GM21723 (cell line): ENCODE measurements around the gene UGT1A9.
"Not testable (repeated sequence)": the region's sequence is repeated elsewhere in the genome, so short reads cannot be mapped to it uniquely, and the experiment has no call there.

Source experiments
- ATAC-seq: cut with Tn5 transposase; IDR thresholded peaks from one replicate; pipeline ENCODE4 v1.9.1; 2021; ENCODE audit warnings: mild to moderate bottlenecking, moderate library complexity; ENCODE audit not compliant: unreplicated experiment

The UGT1A9 gene

DNA sequence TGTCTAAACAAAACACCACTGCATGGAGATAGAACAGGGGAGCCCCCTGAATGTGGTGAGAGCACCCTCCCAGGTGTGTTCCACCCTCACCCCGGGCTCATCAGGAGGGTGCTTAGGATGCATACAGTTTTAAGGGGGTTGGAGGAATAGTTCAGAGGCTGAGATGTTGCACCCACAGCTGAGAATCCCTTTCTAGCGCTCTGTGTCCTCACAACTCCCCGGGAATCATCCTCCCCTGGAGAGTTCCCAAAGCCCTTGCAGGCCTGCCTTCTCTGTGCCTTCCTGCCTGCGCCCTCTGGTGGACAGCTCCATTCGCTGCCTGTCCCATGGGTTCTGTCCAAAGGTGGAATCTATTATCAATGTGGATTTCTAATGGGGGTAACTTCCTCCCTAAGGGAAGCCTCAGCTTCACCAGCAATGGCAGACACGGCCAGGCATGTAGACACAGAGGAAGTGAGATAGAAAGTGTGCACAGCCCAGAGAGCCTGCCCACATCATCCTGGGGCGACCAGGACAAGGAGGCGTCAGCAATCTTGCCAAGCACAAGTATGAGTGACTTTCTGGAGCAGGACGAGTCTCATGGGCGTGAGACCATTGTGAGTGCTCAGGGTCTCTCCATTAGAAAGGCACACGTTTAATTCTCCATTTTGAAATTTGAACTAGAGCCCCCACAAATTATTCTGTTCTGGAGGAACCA is 39.8 kb downstream of the UGT1A9 start:
- ATAC-seq = peak; percentile 60

- no peak for ATAC-seq
Measured at GRCh38 chr2:233712611-233713261, 41.0 kb downstream of the UGT1A9 start, which contains the start of gene UGT1A5. UGT1A5 (plus strand) TSS chr2:233712907; CDS start chr2:233712992, 85 bp downstream.

DNA sequence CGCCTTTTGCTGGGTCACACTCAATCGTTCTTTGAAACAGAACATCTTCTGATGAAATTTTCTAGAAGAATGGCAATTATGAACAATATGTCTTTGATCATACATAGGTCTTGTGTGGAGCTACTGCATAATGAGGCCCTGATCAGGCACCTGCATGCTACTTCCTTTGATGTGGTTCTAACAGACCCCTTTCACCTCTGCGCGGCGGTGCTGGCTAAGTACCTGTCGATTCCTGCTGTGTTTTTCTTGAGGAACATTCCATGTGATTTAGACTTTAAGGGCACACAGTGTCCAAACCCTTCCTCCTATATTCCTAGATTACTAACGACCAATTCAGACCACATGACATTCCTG is 41.5 kb downstream of the UGT1A9 start:
- ATAC-seq = no peak

GRCh38 chr2:233714121-233714520 is 42.4 kb downstream of the UGT1A9 start:
- ATAC-seq = no peak

- no peak for ATAC-seq
Measured at GRCh38 chr2:233718552-233718951, 46.9 kb downstream of the UGT1A9 start, which contains the start of gene UGT1A4. UGT1A4 (plus strand) TSS chr2:233718736; CDS start chr2:233718821, 85 bp downstream.

GRCh38 chr2:233728723-233729301 is 57.1 kb downstream of the UGT1A9 start, which contains the start of gene UGT1A3:
UGT1A3 (plus strand) TSS chr2:233729042; CDS start chr2:233729127, 85 bp downstream.
- ATAC-seq = no peak

DNA sequence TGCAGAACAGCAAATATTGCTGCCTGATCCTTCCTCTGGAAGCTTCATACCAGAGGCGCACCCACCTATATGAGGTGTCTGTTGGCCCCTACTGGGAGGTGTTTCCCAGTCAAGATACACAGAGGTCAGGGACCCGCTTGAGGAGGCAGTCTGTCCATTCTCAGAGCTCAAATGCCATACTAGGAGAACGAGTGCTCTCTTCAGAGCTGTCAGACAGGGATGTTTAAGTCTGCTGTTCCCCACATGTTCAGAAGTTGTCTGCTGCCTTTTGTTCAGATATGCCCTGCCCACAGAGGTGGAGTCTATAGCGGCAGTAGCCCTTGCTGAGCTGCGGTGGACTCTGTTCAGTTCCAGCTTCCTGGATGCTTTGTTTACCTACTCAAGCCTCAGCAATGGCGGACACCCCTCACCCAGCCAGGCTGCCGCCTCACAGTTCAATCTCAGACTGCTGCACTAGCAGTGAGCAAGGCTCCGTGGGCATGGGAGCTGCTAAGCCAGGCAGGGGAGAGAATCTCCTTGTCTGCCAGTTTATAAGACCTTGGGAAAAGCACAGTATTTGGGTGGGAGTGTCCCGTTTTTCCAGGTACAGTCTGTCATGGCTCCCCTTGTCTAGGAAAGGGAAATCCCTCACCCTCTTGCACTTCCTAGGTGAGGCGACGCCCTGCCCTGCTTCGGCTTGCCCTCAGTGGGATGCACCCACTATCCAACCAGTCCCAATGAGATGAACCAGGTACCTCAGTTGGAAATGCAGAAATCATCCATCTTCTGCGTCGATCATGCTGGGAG is 65.4 kb downstream of the UGT1A9 start:
- ATAC-seq = not testable (repeated sequence)

DNA sequence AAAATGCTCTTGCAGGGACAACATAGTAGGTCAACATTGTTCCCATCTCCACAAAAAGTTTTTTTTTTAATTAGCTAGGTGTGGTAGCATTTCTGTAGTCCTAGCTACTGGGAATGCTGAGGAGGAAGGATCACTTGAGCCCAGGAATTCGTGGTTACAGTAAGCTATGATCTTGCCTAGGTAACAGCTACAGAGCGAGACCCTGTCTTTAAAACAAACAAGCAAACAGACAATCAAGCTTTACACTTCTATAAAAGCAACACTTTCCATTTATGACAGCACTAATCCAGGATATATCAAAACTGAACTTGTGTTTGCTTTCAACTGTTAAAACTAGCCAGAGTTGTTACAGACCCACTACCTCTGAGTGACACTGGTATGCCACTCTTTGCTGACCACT is 69.2 kb downstream of the UGT1A9 start:
- ATAC-seq = no peak

DNA sequence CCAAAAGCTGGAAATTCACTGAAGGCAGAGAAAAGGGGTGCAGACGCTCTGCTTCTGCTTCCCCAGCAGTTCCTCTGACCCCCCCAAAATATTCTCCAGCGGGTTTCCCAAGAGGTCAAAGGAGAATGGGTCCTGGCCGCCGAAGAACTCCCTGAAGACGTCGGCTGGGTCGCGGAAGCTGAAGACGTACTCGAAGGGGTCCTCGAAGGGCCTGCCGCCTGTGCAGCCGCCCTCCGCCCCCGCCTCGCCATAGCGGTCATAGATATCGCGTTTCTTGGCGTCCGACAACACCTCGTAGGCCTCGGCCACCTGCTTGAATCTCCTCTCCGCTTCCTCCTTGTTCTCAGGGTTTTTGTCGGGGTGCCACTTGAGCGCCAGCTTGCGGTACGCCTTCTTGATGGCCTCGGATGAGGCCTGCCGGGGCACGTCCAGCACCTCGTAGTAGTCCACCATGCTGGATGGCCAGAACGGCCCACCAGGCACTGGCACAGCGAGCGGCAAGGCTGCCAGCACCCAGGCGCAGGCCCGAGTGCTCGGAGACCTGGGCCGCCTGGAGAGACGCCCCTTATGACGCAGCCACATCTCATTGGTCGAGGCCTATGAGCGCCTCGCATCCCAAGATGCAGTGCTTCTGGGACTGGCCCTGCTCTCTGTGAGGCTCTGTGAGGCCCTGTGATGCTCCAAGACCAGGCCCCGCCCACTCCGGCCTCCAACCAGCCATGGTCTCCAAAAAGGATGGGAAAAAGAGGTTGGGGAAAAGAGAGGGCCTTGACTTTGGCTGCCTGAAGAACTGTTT is 72.0 kb downstream of the UGT1A9 start:
- no peak for ATAC-seq

DNA sequence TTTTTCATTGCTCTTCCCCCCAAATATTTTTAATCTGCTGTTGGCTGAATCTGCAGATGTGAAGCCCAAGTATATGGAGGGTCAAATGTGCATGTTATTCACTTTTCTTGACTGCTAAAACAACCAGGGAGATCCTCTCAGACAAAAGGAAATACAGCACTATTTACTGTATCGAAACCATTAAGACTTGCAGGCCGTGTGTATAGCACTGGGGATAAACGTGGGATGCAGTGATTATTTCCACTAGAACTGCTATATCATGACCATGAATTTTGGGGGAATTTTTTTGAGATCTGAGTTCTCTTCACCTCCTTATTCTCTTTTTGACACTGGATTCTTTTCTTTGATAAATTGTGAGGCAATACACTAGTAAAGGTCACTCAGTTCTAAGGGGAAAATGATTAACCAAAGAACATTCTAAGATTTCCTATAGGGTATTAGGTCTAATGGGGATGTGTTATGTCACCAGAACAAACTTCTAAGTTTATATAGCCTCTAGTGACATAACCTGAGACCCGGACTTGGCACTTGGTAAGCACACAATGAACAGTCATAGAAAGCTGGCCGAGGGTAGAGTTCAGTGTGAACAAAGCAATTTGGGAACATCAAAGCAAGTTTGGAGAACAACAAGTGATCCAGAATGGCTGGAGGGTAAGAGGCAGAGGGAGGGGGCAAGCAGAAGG is 73.5 kb downstream of the UGT1A9 start:
- ATAC-seq = no peak

DNA sequence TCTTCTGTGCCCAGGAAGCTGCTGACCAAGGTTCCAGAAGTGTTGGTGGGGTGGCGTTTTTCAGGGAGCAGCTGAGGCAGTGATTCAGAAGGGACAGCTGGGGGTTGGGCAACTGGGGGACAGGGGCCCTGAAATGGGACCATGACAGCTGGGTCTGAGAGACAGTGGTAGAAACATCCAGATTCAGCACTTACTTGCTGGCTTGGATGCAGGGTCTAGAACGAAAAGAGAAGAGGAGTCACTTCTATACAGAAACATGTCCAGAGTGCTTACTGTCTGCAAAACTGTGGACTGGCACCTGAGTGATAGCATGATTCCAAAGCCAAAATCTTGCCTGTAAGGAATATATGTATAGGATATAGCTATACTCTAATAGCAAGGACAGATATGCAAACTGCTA is 74.1 kb downstream of the UGT1A9 start:
- ATAC-seq = not testable (repeated sequence)

DNA sequence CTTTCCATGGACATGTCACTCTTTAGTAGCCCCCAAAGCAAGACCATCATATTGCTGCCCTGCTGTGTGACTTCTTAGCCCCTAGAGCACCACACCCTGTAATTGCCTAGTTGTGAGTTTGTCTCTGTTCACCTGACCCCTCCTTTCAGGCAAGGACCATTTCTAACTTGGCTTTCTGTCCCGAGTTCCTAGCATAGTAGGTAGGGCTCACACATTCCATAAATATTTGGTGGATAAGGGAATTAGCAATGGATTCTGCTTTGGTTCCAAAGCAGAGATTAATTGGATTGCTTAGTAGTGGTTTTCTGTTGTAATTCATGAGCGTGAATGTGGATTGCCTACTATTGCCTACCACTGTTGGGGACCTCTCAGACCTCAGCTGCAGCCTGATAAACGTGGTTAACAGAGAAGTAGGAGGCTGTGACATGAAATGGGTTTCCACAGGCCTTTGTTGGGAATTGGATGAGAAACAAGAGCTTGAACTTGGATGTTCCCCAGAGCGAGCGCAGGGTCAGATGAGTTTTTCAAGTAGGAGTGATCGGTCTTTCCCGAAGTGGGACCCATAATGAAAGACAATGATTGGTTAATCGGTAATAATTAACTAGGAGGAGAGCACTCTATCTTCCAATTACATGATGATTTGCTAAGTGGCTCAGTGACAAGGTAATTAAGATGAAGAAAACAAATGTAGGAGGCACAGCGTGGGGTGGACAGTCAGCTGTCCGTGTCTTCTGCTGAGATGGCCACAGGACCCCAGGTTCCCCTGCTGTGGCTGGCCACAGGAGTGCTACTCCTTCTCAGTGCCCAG is 75.0 kb downstream of the UGT1A9 start:
- no peak for ATAC-seq

DNA sequence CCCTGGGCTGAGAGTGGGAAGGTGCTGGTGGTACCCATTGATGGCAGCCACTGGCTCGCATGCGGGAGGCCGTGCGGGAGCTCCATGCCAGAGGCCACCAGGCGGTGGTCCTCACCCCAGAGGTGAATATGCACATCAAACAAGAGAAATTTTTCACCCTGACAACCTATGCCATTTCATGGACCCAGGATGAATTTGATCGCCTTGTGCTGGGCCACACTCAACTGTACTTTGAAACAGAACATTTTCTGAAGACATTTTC is 75.5 kb downstream of the UGT1A9 start:
- no peak for ATAC-seq

DNA sequence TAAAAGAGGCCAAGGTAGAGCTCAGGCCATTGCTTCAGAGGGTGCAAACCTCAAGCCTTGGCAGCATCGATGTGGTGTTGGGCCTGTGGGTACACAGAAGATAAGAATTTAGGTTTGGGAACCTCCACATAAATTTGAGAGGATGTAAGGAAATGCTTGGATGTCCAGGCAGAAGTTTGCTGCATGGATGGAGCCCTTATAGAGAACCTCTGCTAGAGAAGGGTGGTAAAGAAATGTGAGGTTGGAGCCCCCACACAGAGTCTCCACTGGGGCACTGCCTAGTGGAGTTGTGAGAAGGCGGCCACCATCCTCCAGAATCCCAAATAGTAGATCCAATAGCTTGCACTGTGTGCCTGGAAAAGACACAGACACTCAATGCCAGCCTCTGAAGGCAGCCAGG is 79.0 kb downstream of the UGT1A9 start:
- not testable (repeated sequence) for ATAC-seq

DNA sequence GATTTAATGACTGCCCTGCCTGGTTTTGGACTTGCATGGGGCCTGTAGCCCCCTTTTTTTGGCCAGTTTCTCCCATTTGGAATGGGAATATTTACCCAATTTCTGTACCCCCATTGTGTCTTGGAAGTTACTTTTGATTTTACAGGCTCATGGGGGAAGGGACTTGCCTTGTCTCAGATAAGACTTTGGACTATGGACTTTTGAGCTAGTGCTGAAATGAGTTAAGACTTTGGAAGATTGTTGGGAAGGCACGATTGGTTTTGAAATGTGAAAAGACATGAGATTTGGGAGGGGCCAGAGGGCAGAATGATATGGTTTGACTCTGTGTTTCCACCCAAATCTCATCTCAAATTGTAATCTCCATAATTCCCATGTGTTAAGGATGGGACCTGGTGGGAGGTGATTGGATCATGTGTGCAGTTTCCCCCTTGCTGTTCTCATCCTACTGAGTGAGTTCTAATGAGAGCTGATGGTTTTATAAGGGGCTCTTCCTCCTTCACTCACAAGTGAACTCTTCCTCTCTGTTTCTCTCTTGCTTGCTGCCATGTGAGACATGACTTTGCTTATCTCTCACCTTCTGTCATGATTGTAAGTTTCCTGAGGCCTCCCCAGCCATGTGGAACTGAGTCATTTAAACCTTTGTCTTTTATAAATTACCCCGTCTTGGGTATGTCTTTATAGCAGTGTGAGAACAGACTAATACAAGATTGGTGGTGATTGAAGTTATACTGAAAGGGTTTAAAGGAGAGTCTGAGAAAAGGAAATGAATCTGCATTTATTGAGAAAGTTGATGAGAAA is 79.7 kb downstream of the UGT1A9 start:
- not testable (repeated sequence) for ATAC-seq

GRCh38 chr2:233754872-233755611 is 83.3 kb downstream of the UGT1A9 start:
- no peak for ATAC-seq

GRCh38 chr2:233756429-233757081 is 84.9 kb downstream of the UGT1A9 start:
- ATAC-seq = no peak
